ENCODE measurements around the gene KRT79.

Gene KRT79

DNA sequence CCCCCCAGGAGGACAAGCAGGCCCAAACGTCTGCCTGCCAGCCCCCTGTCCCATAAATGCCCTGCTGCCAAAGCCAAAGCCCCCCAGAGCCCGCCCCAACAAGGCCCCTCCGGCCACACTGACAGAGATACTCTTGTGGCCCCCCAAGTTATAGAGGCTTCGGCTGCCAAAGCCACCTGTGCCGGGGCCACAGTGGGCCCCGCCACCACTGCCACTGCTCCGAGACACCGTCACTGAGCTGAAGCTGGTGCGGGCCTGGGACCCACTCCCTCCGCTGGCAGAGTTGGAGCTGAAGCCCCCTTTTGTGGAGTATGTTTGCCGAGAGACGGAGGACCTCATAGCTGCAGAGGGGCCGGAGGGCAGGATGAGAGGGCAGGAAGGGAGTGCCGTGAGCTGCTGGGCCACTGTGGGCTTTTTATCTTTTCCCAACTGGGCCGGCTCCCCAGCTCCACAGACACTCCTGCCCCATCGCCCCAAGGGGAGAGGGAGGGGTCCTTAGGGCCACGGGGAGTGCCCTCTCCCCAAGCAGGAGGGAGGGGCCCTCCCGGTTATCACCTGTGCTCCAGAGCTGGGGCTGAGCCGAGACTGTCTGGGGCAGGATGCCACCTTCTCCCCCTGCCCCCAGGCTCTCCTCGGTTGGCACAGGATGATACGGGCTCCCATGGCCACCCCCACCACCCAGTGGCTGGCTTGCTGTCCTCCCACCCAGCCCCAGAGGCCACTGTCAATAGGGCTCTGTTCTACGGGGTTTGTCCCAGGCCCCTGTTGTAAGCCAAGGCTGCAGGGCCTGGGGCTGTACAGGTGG is at the start of gene KRT79:
TSS of gene KRT79 (minus strand) at position 390 of the 805 bp plus-strand sequence. CDS start at position 339, 51 bp downstream.
- no peak for DNase-seq
- intact Hi-C loops (cut with DNase I), result no loop called here

DNA sequence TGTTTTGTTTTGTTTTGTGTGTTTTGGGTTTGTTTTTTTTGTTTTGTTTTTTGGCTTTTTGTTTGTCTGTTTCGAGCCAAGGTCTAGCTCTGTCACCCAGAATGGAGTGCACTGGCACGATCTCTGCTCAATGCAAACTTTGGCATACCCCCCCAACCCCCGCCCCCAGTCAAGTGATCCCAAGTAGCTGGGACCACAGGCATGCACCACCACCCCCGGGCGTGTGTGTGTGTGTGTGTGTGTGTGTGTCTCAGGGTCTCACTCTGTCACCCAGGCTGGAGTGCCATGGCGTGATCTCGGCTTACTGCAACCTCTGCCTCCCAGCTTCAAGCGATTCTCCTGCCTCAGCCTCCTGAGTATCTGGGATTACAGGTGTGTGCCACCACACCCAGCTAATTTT is 46.4 kb upstream of the KRT79 start:
- DNase-seq, result peak in 1 of 10 donors; percentile 55
- intact Hi-C loops (cut with DNase I), result loop anchor here (1.0 kb wide), 2 partner anchors 508 to 724 kb away; no protein-coding TSS in a partner anchor

DNA sequence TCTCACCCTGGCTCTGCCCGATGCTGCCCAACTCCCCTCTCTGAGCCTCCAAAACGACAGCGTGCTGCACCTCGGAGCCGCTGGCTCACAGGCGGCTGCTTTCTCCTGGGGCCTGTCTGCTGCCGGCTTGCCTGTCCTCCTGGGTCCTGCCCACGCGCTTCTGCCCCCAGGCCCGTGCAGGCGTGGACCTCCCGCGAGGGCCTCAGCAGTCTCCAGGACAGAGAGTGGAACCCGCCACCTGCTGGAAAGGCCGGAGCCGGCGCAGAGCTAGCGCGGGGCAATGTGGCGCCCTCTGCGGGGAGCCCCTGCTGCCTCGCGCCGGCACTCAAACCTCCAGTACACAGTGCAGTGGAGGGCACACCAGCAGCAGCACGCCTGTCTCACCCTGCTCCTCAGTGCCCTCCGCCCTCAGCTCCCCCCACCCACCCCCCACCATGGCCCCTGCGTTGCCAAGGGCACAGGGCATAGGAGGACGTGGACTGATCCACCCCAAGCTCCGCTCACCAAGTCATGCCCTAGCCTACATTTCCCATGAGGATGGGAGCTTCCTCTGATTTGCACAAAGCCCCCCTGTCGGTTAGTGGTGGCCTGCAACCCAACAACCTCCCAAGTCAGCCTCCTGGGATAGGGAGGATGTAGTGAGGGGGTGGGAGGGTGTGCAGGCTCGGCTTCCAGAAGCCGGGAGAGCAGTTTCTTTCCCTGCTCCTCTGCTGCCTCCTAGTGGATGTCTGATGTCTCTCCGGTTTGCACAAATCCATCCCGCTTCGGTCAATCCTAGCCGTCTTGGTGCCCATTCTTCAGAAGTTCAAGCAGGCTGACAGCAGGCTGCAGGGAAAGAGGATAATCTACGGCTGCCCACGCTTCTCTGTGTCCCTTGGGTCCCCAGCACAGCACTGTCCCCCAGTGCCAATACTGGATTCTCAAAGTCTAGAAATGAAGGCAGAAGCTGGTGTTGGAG is 45.6 kb upstream of the KRT79 start:
- DNase-seq, result peak; percentile 52 to 95 (median 76)
- intact Hi-C loops (cut with DNase I), result loop anchor here (1.0 to 2.0 kb wide), 3 partner anchors 297 to 723 kb away; no protein-coding TSS in a partner anchor

DNA sequence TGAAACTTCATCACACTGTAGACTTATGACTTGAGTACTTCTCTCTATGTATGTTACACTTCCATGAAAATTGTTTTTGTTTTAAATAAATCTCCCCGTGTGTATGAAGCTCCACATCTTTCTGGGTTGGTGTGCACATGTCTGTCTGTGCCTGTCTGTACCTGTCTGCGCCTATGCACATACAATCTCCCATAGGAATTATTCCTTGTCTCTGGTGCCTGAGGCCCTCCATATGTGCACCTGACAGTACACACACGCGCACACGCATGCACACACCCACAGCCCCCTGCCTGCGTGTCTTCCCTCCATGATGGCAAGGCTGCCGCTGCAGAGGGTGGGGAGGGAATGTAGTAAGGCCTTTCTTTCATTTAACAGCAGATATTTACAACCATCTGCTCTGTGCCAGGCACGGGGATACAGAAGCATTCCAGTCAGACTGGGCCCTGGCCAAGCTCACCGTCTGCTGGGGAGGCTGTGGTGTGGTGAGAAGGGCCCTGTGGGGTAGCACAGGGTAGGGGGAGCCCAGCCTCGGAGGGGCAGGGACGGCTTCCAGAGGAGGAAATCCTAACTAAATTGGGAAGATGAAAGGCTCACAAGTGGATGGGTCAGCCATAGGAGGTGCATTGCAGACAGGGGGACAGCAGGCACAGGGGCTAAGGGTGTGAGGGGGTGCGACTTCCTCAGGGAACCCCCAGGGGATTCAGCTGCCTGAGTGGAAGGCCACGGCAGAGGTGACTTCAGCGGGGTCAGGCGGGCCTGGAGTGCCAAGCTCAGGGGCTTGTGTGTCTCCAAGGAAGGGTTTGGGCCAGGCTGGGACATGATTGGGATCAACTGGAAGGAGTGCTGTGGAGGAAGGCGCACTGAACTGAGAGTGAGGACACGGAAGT is 44.6 kb upstream of the KRT79 start:
- peak in 1 of 10 donors; percentile 74 for DNase-seq
- intact Hi-C loops (cut with DNase I), result loop anchor here (2.0 kb wide), 1 partner anchor 296 kb away; no protein-coding TSS in a partner anchor

DNA sequence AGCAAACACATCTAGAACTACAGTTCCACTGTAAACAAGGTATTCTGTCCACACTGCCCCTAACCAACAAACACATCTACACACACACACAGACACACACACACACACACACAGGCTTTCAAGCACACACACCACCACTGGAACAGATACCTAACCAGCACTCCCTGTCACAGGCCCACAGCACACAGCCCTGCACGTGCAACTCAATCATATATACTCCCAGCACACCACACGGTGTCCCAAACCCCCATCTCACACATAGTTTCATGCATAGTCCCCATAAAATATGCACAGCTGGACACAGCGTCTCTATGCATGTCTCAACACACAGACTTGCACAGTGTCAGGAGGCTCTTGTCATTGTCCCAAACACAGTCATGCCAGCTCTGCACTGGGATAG is 43.1 kb upstream of the KRT79 start:
- peak in 1 of 10 donors; percentile 11 for DNase-seq
- intact Hi-C loops (cut with DNase I), result no loop called here

DNA sequence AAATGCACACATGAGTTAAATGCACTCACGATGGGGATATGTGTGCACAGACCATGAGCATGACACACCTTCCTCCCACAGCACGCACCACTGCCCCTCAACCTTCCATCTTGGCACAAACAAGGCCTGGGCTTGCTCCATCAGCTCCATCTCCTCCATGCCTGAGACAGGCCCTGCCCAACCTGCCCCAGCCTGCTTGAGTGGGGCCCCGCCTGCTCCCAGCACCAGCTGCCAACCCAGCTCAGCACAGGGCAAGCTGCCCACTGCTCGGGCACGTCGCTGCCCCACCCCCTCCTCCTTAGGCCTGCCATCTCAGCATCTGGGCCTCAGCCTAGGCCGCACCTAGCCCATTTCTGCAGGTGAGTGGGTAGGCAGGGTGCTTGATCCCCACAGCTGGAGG is 42.3 kb upstream of the KRT79 start:
- DNase-seq, result peak in 2 of 10 donors; percentile 32 to 63
- intact Hi-C loops (cut with DNase I), result no loop called here

DNA sequence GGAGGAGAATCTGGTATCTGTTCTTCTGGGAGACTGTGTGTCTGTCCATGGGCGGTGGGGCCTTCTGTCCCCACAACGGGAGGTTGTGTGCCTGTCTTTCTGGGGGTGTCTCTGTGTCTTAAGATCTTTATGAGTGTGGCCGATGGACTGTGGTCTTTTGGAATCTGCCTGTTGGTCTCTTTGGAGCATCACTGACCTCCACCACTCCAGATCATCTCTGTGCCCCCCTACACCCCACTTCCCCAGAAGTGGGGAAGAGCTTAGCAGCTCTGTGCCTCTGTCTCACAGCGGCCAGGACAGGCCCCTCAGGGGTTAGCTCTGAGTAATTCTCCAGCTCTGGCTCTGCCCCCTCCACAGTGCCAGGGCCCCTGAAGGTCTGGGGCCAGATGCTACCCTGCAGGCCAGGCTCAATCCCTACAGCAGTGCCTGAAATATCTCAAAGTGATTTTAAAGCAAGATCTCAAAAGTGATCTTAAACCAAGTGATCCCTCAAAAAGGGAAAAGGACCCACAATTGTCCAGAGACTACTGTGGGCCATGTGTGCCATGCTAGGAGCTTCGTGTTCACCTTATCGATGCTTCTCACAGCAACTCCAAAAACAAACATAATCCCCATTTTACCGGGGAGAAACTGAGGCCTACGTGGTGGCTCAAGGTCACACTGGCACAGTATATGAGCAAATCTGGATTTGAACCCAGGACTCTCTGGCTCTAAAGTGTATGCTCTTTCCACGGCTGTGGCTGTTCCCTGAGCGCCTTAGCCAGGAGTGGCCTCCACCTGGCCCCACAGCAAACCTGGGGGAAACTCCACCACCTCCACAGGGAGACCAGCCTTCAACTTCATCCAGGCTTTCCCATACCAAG is 40.7 kb upstream of the KRT79 start:
- intact Hi-C loops (cut with DNase I), result no loop called here

DNA sequence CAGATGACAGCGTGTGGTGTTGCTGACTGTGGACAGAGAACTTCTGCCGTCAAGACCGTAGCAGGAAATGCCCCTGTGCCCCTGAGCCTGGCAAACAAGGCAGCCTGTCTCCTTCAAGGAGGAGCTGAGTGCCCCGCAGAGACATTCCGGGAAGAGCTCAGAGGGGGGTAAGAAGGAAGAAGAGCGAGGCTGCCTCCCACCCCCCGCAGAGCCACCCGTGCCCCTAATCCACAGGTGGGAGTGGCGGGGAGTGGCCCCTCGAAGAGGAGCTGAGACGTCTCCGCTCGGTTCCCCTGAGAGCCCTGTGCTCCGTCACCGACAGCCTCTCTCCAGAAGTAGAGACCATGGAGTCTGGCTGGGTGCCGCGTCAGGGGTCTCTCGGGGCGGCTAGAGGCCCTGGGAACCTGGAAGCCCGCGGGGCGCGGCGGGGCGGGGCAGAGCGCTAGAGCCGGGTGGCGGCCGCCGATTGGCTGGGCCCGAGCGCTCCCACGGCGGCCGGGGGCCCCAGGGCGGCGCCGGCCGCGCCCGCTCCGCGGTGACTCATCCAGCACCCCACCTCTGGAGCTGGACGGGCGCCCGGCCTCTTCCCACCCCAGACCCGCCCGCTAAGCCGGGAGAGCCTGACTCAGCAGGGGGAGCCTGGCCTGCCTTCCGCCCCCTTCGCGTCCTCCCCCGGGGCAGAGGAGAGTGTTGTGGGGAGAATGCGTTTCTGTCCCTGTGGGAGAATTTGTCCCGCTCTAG is 39.9 kb upstream of the KRT79 start:
- intact Hi-C loops (cut with DNase I), result no loop called here
- DNase-seq, result peak in 9 of 10 donors; percentile 14 to 92 (median 48)

More for the DNA sequence above, 40.7 kb upstream of the KRT79 start:
- DNase-seq, result peak in 1 of 10 donors; percentile 43

DNA sequence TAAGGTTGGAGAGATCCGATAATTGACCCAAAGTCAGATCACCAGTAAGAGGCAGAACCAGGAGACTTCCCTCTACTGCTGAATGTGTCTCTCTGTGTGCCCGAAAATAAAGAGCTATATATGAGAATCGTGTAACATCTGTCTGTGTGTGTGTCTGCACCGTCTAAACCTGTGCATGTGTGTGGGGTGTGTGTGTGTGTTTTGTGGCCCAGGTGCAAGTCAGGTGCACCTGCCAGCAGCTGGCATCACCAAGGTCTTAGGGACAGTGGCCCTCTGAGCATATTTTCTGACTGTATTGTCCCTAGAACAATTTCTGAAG is 39.4 kb upstream of the KRT79 start:
- DNase-seq, result no peak
- intact Hi-C loops (cut with DNase I), result no loop called here

DNA sequence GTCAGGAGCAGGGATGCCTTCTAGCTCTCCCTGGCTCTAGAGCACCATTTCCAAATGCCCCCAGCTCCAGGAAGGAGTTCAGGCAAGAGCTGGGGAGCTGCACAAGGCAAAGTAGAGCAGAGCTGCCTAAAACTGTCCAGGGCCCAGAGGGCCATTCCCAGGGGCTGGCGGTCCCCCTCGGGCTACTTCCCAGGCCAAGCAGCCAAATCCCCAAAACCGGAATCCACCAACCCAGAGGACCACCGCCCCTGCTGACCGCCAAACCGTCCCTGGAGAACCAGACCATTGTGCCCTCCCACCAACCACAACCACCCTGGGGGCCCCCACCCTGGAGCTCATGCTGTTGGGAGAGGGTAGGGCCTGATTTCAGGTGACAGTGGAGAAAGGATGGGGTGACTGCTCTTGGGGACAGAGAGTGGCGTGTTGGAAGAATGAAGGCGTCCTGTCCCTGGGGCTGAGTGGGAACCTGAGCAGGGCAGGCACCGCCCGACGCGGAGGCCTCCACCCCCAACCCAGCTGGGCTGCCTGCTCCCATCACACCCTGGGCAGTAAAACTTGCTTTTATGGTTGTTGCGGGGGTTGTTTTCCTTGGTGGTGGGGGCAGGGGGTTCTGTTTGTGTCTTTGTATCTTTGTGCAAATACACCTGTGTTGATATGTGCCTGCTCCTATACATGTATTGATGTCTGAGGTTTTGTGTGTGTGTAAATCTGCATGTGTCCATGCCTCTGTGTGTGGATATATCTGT is 38.7 kb upstream of the KRT79 start:
- DNase-seq, result peak in 1 of 10 donors; percentile 40
- intact Hi-C loops (cut with DNase I), result no loop called here

DNA sequence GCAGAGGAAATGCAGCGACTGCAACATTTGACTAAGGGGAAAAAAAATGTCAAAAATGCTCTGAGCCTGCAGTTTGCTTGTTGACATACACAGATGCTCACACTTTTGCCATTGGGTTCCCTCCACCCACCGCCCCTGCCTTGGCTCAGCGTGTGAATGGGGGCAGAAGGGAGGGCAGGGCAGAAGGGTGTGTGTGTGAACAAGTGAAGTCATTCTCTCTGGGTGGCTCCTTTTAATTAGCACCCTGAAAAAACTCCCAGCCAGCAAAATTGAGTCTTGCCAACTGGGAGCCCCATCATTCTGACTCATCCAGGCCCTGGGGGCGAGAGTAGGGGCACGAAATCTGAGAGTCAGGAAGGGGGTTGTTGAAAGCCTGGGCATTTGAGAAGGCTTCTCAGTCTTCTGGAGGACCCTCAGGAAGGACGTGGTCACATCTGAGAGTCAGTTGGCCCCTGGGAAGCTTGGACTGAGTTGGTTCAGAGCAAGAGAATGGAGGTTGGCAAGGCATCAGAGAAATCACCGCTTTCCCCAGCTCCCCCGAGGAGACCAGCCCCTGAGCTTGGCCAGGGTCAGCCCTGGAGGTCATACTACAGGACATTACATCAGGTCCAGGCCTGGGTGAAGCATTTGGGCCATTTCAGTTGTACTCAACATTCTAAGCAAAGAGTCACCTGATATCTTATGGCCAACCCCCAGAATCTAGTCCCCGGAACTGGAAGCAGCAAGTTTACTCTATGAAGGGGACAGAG is 37.4 kb upstream of the KRT79 start:
- DNase-seq, result peak in 1 of 10 donors; percentile 83
- intact Hi-C loops (cut with DNase I), result loop anchor here (2.0 kb wide), 1 partner anchor 289 kb away; no protein-coding TSS in a partner anchor

DNA sequence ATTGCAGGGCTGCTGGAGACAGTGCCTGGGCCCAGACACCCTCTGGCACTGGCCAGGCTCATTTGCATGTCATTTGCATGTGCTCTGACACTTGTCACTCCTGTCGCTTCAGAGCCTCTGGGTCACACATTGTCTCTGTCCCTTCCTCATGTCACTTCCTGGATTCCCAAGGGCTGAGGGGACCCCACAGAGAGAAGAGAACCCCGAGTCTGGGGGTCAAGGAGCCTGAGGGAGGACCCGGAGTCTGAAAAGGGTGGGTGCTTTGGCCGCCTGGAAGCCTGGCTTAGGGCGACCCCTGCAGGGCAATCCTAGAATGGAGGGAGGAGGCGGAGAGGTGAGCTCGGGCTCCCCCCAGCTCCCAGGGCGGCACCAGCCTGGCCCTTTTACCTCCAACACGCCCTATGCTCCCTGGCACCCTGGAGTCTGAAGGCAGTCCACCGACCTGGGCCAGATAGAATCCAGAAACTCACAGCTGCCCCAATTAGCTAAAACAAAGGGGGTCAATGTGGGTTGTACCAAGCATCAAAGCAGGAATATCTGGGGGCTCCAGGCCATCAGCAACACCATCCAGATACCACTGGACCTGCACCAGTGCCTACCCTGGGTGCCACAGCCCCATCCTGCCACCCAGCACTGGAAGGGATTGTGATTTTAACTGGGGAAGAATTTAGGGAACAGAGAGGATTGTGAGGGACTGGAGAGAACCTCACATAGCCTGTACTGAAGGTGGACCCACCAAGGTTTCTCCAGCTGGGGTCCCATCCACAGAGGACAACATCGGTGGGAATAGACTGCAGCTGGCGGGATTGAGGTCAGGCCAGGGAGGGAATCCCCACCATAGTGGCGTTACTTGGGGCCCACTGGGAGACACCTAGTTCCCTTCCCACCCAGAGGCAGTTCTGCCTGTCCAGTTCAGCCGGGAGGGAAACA is 36.5 kb upstream of the KRT79 start:
- DNase-seq, result peak in 9 of 10 donors; percentile 27 to 93 (median 66)
- intact Hi-C loops (cut with DNase I), result loop anchor here (2.0 kb wide), 1 partner anchor 288 kb away; no protein-coding TSS in a partner anchor

DNA sequence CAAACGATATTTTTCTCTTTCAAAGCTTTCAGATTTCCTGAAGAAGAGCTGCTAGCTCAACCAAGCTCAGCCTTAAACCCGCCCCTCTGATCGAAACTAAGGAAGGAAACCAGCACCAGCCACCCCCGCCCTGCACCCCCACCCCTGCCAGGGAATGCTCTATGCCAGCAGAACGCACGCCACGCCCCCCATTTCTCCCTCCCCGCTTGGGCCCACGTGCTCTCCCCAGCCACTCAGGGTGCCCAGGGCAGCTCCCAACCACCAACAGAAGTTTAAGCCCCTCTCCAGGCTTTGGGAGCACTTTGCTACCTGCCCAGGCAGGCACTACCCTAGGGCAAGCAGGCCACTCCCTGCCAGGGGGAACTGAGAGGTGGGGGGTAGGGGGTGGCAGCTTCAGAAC is 33.5 kb upstream of the KRT79 start:
- intact Hi-C loops (cut with DNase I), result loop anchor here (5.0 kb wide), 1 partner anchor 495 kb away; no protein-coding TSS in a partner anchor
- peak in 1 of 10 donors; percentile 31 for DNase-seq

DNA sequence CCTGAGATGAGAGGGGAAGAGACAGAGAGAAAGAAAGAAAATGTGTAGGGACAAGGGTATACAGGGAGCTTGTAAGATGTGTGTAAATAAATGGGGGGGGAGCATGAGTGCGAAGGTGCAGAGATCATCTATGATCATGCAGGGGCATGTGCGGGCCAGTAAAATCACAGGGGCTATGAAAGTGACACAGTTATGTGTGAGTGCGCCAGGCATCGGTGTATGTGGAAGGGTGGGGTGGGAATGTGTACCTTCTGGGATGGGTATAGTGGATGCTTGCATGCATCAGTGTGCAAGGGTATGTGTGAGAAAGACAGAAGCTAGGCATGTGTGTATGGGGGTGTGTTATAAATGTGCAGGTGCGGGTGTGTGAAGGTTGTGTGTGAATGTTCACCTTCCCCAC is 33.0 kb upstream of the KRT79 start:
- DNase-seq, result no peak
- intact Hi-C loops (cut with DNase I), result loop anchor here (5.0 kb wide), 1 partner anchor 495 kb away; no protein-coding TSS in a partner anchor

Data from posterior cingulate gyrus (tissue), 11 donors.